Bronchial epithelial cell (primary cell): ENCODE measurements around the gene CREG1. TPM values are rescaled to one million over a fixed set of nuclear protein-coding genes. Genes with fewer than 3 reads are reported as not detected.

Source experiments
- DNase-seq: peaks from one replicate; pipeline ENCODE4 v3.0.0-alpha.2; 2010; ENCODE audit warnings: low read depth
- FAIRE-seq: peaks from 2 replicates; lab custom pipeline; 2011; peaks lifted over from hg19 to GRCh38; lab: Jason Lieb, UNC
- H3K27me3 ChIP-seq: 2 replicates; pipeline ENCODE4 v1.5.1; 2011; ENCODE audit warnings: low read length; ENCODE audit not compliant: control insufficient read depth, insufficient read depth
- H3K36me3 ChIP-seq: 2 replicates; pipeline ENCODE4 v1.5.1; 2011; ENCODE audit warnings: low read length; ENCODE audit not compliant: control insufficient read depth, insufficient read depth
- H3K4me3 ChIP-seq: 2 replicates; pipeline ENCODE4 v1.5.1; 2011; ENCODE audit warnings: mild to moderate bottlenecking, low read depth, low read length, control low read depth
- total RNA-seq: library from RNA; depleted of rRNA; stranded (reverse); fragments of >200 nt; gene quantifications from 2 replicates; pipeline ENCODE4 v1.2.1, GENCODE V29; 2014
- TF ChIP-seq, protein P1 (sequence below): IDR thresholded peaks from 2 replicates; pipeline ENCODE4 v1.5.1; 2011; ENCODE audit warnings: mild to moderate bottlenecking, moderate library complexity, low read length, control low read depth, inconsistent platforms; ENCODE audit not compliant: insufficient read depth, severe bottlenecking

CREG1 gene
- total RNA-seq, 1 donor from 2014 or later: 78.2 TPM

- FAIRE-seq: no peak
- no peaks in the 10 kb centered on the region for H3K36me3 ChIP-seq
Observed at GRCh38 chr1:167594822-167595221, 41.3 kb upstream of the CREG1 start.

DNA sequence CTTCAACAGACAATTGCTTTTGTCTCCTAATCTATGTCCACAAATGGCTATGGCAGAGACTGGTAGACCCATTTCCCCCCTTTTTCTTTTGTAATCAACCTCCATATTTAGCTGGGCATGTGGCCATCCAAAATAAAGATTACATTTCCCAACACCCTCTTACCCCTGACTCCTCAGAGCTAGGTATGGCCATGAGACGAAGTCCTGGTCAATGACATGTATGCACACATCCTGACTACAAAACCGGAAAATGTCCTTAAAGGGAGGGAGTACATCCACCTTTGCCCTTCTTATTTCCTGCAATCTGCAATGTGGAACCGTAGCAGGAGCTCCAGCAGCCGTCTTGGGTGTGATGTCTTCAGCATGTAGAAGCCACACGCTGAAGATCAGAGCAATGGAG, 40.3 kb upstream of the CREG1 start:
- Histone ChIP-seq H3K4me3 (no peak overlapping the region), H3K36me3 (no peaks in the 10 kb centered on the region), H3K27me3 (no peaks in the 10 kb centered on the region)
- FAIRE-seq: no peak
- DNase-seq: peak; percentile 5
- TF ChIP-seq, protein P1, sequence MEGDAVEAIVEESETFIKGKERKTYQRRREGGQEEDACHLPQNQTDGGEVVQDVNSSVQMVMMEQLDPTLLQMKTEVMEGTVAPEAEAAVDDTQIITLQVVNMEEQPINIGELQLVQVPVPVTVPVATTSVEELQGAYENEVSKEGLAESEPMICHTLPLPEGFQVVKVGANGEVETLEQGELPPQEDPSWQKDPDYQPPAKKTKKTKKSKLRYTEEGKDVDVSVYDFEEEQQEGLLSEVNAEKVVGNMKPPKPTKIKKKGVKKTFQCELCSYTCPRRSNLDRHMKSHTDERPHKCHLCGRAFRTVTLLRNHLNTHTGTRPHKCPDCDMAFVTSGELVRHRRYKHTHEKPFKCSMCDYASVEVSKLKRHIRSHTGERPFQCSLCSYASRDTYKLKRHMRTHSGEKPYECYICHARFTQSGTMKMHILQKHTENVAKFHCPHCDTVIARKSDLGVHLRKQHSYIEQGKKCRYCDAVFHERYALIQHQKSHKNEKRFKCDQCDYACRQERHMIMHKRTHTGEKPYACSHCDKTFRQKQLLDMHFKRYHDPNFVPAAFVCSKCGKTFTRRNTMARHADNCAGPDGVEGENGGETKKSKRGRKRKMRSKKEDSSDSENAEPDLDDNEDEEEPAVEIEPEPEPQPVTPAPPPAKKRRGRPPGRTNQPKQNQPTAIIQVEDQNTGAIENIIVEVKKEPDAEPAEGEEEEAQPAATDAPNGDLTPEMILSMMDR: no peak

More at GRCh38 chr1:167594822-167595221, 41.3 kb upstream of the CREG1 start:
- TF ChIP-seq, protein P1: no peak
- H3K27me3 ChIP-seq: no peaks in the 10 kb centered on the region
- no peak overlapping the region for H3K4me3 ChIP-seq
- DNase-seq: no peak

DNA sequence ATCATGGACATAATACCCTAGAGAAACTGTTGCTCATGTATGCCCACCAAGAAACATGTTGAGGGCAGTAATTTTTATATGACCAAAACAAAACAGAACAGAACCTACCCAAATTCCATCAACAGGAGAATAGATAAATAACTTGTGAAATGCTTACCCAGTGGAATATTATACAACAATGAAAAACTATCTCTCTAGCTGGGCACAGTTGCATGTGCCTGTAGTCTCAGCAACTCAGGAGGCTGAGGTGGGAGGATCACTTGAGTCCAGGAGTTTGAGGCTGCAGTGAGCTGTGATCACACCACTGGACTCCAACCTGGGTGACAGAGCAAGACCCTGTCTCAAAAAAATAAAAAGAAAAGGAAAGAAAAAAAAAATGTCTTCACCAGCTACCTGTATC, 38.9 kb upstream of the CREG1 start:
- TF ChIP-seq, protein P1: no peak
- DNase-seq: no peak
- no peak for FAIRE-seq

GRCh38 chr1:167588361-167588760, 34.8 kb upstream of the CREG1 start:
- Histone ChIP-seq H3K27me3 (no peaks in the 10 kb centered on the region), H3K36me3 (no peaks in the 10 kb centered on the region), H3K4me3 (no peak overlapping the region)
- TF ChIP-seq, protein P1: no peak
- FAIRE-seq (no peak), DNase-seq (no peak)

More for the DNA sequence above, 38.9 kb upstream of the CREG1 start:
- H3K36me3 ChIP-seq: no peaks in the 10 kb centered on the region
- no peaks in the 10 kb centered on the region for H3K27me3 ChIP-seq
- H3K4me3 ChIP-seq: no peak overlapping the region

DNA sequence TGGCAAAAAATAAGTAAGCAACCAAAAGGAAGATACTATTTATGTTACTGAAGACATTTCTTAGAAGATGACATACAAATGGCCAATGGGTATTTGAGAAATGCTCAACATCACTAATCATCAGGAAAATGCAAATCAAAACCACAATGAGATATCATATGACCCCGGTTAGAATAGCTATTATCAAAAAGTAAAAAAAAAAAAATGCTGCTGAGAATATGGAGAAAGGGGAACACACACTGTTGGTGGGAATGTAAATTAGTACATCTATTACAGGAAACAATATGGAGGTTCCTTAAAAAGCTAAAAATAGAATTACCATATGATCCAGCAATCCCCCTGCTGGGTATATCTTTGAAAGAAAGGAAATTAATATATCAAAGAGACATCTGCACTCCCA, 34.3 kb upstream of the CREG1 start:
- DNase-seq (no peak), FAIRE-seq (no peak)
- H3K27me3 ChIP-seq: no peaks in the 10 kb centered on the region
- H3K4me3 ChIP-seq: no peak overlapping the region
- H3K36me3 ChIP-seq: no peaks in the 10 kb centered on the region
- TF ChIP-seq, protein P1: no peak

GRCh38 chr1:167587342-167587741, 33.8 kb upstream of the CREG1 start:
- Histone ChIP-seq H3K36me3 (no peaks in the 10 kb centered on the region), H3K27me3 (no peaks in the 10 kb centered on the region), H3K4me3 (no peak overlapping the region)
- no peak for DNase-seq
- TF ChIP-seq, protein P1: no peak
- FAIRE-seq: peak; percentile 75
